K562 (cell line): ENCODE results near the gene TULP3. TPM values are rescaled to one million over a fixed set of nuclear protein-coding genes. Genes with fewer than 3 reads are reported as not detected.

Experiments
- CTBP1 ChIP-seq: fragments of 450-650 bp; IDR thresholded peaks from 2 replicates; pipeline ENCODE4 v1.6.1; 2016; ENCODE audit warnings: borderline replicate concordance
- DLX4 ChIP-seq: fragments of 250-450 bp; sonication (Bioruptor Pico); IDR thresholded peaks from 2 replicates; pipeline ENCODE4 v1.6.1; 2021; ENCODE audit warnings: mild to moderate bottlenecking
- EP400 ChIP-seq: fragments of 450-650 bp; IDR thresholded peaks from 2 replicates; pipeline ENCODE4 v1.6.1; 2017; ENCODE audit warnings: antibody characterized with exemption, mild to moderate bottlenecking, moderate library complexity
- FOXA3 ChIP-seq, 2 experiments: fragments of 450-650 bp in 1 of 2; sonication (generic) in 1 of 2; formaldehyde crosslinking; IDR thresholded peaks in 1 of 2; conservative IDR thresholded peaks in 1 of 2; 2 replicates each; pipeline versions ENCODE4 v1.4.0 to v1.8.0; 2020 to 2022; ENCODE audit warnings: mild to moderate bottlenecking in 2 of 2, missing genetic modification reagents in 1 of 2
- IRF9 ChIP-seq: fragments of 450-650 bp; IDR thresholded peaks from 2 replicates; pipeline ENCODE4 v1.6.1; 2016; ENCODE audit warnings: missing biosample characterization, missing genetic modification characterization
- KLF10 ChIP-seq: fragments of 250-450 bp; sonication (Bioruptor Pico); IDR thresholded peaks from 2 replicates; pipeline ENCODE4 v1.6.1; 2021; ENCODE audit warnings: matching md5 sums
- MAFG ChIP-seq: fragments of 450-650 bp; conservative IDR thresholded peaks from 2 replicates; pipeline ENCODE4 v1.6.1; 2016; ENCODE audit warnings: missing genetic modification characterization, missing compliant biosample characterization
- MNT ChIP-seq, 2 experiments: fragments of 450-650 bp; conservative IDR thresholded peaks; 2 replicates each; pipeline ENCODE4 v1.6.1; 2017; ENCODE audit warnings: mild to moderate bottlenecking in 2 of 2, moderate library complexity in 2 of 2
- PCBP1 ChIP-seq: fragments of 200-400 bp; formaldehyde crosslinking; IDR thresholded peaks from 2 replicates; pipeline ENCODE4 v1.6.1; 2018; ENCODE audit warnings: mild to moderate bottlenecking, low read depth, low read length; ENCODE audit not compliant: poor library complexity, severe bottlenecking
- PHF20 ChIP-seq: fragments of 450-650 bp; IDR thresholded peaks from 2 replicates; pipeline ENCODE4 v1.6.1; 2018; ENCODE audit not compliant: partially characterized antibody
- POLR2G ChIP-seq: fragments of 200-400 bp; formaldehyde crosslinking; IDR thresholded peaks from 2 replicates; pipeline ENCODE4 v1.6.1; 2017; ENCODE audit warnings: low read depth, mild to moderate bottlenecking, antibody characterized with exemption, low read length, moderate library complexity
- RBM14 ChIP-seq: fragments of 200-400 bp; formaldehyde crosslinking; IDR thresholded peaks from 2 replicates; pipeline ENCODE4 v1.6.1; 2018; ENCODE audit warnings: low read depth, mild to moderate bottlenecking, low read length, moderate library complexity, borderline replicate concordance; ENCODE audit not compliant: insufficient read depth
- RBM15 ChIP-seq: fragments of 200-400 bp; formaldehyde crosslinking; IDR thresholded peaks from 2 replicates; pipeline ENCODE4 v1.6.1; 2018; ENCODE audit warnings: mild to moderate bottlenecking, low read length, moderate library complexity; ENCODE audit not compliant: insufficient read depth
- TAF7 ChIP-seq: fragments of 450-650 bp; IDR thresholded peaks from 2 replicates; pipeline ENCODE4 v1.6.1; 2016; ENCODE audit warnings: missing genetic modification characterization, missing compliant biosample characterization
- TARDBP ChIP-seq: fragments of 450-650 bp; IDR thresholded peaks from 2 replicates; pipeline ENCODE4 v1.6.1; 2016
- TFAP4 ChIP-seq: sonication (generic); formaldehyde crosslinking; IDR thresholded peaks from 2 replicates; pipeline ENCODE4 v1.8.0; 2022; ENCODE audit warnings: missing genetic modification reagents, mild to moderate bottlenecking, moderate library complexity, borderline replicate concordance
- ZBED1 ChIP-seq: IDR thresholded peaks from 2 replicates; pipeline ENCODE4 v1.6.1; 2014
- ZC3H11A ChIP-seq: IDR thresholded peaks from 2 replicates; pipeline ENCODE4 v1.6.1; 2012; ENCODE audit warnings: low read depth, low read length, improper control_type of control experiment
- ZNF253 ChIP-seq: fragments of 250-450 bp; sonication (Bioruptor Pico); conservative IDR thresholded peaks from 2 replicates; pipeline ENCODE4 v1.6.1; 2021; ENCODE audit warnings: mild to moderate bottlenecking
- ZNF398 ChIP-seq: fragments of 250-450 bp; sonication (Bioruptor Pico); IDR thresholded peaks from 2 replicates; pipeline ENCODE4 v1.8.0; 2021; ENCODE audit warnings: moderate library complexity, mild to moderate bottlenecking, inconsistent platforms
- ZNF76 ChIP-seq: fragments of 250-450 bp; sonication (Bioruptor Pico); IDR thresholded peaks from 2 replicates; pipeline ENCODE4 v1.4.0; 2020; ENCODE audit warnings: mild to moderate bottlenecking, moderate library complexity, borderline replicate concordance
- polyA plus RNA-seq, 8 experiments: library from polyadenylated mRNA; depleted of rRNA in 4 of 8; stranded (reverse) in 5 of 8; unstranded in 3 of 8; fragments of >200 nt; fragmentation: Nextera tagmentation in 2 of 8; fragmentation: Illumina TruSeq in 1 of 8; extraction: Ambion mirVana in 2 of 8; extraction: Trizol in 1 of 8; gene quantifications; 2 replicates each; pipeline versions ENCODE4 v1.2.1 to v1.2.3, GENCODE V29; 2011 to 2014; ENCODE audit warnings: inconsistent platforms in 1 of 8, missing spikeins in 1 of 8
- total RNA-seq, 7 experiments: library from RNA; depleted of rRNA in 6 of 7; stranded (reverse); fragments of >200 nt in 6 of 7; fragmentation: Illumina TruSeq in 2 of 7; extraction: Trizol in 2 of 7; gene quantifications; 2 replicates each; pipeline versions ENCODE4 v1.2.1 to v1.2.3, GENCODE V29; 2011 to 2021; ENCODE audit warnings: low replicate concordance in 1 of 7

Gene TULP3
- total and polyA plus RNA-seq, 9 of the 15 experiments (the other 6 are each of a cell fraction or from before 2014, with no cell fraction given) = 3.6 to 13.3 (median 7.3) TPM

- TF ChIP-seq IRF9 = no peak
- no peak for TF ChIP-seq TARDBP
- TF ChIP-seq ZNF76 (CRISPR knock-in tag) = no peak
- TF ChIP-seq FOXA3 (CRISPR knock-in tag; conservative IDR thresholded peaks at IDR 0.05 in 1 of 2, IDR thresholded peaks at IDR 0.05 in 1 of 2) = no peak
- TF ChIP-seq MNT (conservative IDR thresholded peaks at IDR 0.05) = peak; percentile 79 to 88
- TF ChIP-seq DLX4 (CRISPR knock-in tag) = no peak
- TF ChIP-seq KLF10 (CRISPR knock-in tag) = no peak
- no peak for TF ChIP-seq ZNF398
- TF ChIP-seq CTBP1 = peak; percentile 88
- no peak for TF ChIP-seq ZBED1
- peak; percentile 20; the same call in 1 of the 2 replicates for TF ChIP-seq TFAP4 (CRISPR knock-in tag)
- no peak for TF ChIP-seq RBM15
- no peak for TF ChIP-seq MAFG (tag)
- TF ChIP-seq ZC3H11A = no peak
- TF ChIP-seq TAF7 (tag) = no peak
- peak; percentile 79 for TF ChIP-seq POLR2G
- TF ChIP-seq EP400 = peak; percentile 71; the same call in 1 of the 2 replicates
- TF ChIP-seq ZNF253 (CRISPR knock-in tag) = no peak
- no peak for TF ChIP-seq PHF20
- TF ChIP-seq RBM14 = no peak
- TF ChIP-seq PCBP1 = no peak
These were observed 69.1 kb downstream of the TULP3 start (continued) for GRCh38 chr12:2959505-2960389.
